GM12801 (cell line): ENCODE results near the gene RAPGEF4.

ENCODE experiments used
- TF ChIP-seq, protein P1 (sequence below): IDR thresholded peaks from one replicate; pipeline ENCODE4 v1.5.1; 2011; ENCODE audit warnings: control low read depth; ENCODE audit not compliant: insufficient read length; ENCODE audit errors: extremely low read depth

The RAPGEF4 gene

DNA sequence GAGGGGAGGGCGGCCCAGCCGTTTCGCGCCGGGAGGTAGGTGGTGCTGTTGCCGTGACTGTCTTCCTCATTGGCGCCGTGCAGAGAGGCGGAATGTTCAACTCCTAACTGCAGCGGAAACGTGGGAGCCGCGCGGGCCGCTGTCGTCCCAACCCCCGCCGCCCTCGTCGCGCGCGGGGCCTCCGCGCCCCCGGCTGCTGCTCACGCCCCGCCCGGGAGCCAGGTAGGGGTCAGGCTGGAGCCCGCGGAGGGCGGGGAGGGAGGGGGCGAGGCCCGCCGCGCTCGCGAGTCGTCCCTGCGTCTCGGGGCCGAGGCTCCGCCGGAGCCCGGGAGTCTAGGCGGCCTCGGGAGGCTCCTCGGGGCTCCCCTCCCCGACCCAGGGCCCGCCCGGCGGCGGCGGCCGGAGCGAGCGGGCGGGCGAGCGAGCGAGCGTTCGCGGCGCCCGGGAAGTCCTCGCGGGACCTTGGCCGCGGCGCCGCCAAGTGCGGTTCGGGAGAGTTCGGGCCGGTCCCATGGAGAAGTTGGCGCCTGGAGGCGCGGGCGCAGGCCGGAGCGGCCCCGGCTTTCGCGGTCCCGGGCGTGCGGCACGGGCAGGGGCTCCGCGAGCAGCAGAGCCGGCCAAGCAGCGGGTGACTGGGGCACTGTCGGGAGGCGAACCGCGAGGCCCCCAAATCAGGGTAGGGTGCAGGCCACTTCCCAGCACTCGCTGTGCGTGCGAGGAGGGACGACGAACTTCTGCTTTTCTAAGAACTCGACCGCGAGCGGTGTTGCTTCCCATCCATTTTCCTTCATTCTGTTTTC is 340.3 kb downstream of the RAPGEF4 start, which contains the start of gene MAP3K20:
TSS of gene MAP3K20 (plus strand) at position 66 of the 800 bp plus-strand sequence. CDS start 15,186 bp downstream, outside the sequence.
- TF ChIP-seq, protein P1, sequence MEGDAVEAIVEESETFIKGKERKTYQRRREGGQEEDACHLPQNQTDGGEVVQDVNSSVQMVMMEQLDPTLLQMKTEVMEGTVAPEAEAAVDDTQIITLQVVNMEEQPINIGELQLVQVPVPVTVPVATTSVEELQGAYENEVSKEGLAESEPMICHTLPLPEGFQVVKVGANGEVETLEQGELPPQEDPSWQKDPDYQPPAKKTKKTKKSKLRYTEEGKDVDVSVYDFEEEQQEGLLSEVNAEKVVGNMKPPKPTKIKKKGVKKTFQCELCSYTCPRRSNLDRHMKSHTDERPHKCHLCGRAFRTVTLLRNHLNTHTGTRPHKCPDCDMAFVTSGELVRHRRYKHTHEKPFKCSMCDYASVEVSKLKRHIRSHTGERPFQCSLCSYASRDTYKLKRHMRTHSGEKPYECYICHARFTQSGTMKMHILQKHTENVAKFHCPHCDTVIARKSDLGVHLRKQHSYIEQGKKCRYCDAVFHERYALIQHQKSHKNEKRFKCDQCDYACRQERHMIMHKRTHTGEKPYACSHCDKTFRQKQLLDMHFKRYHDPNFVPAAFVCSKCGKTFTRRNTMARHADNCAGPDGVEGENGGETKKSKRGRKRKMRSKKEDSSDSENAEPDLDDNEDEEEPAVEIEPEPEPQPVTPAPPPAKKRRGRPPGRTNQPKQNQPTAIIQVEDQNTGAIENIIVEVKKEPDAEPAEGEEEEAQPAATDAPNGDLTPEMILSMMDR = no peak

DNA sequence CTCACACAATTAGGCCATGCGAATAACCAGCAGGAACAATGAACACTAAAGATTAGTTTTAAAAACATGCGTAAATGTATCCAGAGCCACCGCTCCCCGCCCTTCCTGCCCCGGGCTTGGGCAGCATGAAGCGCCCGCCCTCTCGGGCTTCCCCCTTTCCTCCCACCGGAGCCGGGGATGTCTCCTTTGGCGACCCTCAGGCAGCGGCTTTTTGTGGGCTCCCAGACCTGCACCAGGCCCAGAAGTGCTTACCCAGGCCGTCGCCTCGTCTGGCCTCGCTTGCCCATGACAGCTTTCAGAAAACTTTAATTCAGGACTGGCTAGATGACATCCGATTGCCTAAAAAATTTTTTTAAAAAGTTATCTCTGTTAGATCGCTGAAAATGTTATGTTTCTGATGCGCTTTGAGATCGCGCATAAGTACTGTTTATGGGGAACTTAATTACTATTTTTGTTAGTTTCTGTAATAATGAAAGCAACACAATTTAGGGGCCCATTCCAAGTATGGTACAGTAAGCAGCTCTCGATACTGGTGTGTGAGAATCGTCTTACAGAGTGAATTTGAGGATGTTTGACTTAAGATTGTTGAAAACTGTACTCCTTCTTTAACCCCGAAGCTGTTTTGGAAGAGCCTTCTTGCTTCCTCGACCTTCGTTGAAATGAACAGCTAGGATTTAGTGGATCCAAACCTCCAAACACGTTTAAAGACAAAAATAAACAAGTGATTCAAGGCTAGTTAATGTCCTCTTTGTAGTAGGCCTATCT is 341.1 kb downstream of the RAPGEF4 start:
- TF ChIP-seq, protein P1 = no peak

DNA sequence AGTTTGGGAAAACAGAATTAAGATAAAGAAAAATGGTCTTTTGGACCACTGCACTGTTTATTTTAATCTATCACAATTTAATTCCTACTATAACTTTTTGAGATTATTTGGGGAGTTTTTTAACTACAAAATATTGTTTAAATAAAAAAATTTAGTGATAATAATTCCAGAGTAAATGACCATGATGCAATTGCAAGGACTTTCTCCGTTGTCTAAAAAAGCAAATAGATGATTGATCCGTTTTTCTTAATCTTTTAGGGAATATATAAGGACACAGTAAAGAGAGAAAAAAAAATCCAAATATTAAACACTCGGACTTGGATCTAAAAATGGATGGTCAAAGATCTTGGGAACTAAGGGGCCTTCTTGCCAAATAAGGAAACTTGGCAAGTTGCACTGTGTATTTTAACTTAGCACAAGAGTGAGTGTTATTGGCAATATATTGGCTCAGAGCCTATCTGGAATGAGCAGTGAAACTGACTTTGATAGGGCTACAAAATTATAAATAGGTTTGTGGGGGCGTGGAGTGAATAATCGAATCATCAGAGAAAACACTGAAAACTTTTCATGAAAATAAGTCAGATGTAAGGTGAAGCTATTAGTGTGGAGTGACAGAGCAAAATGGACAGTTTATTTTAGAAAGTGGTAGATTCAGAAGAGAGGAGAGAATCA is 342.0 kb downstream of the RAPGEF4 start:
- TF ChIP-seq, protein P1 = no peak

DNA sequence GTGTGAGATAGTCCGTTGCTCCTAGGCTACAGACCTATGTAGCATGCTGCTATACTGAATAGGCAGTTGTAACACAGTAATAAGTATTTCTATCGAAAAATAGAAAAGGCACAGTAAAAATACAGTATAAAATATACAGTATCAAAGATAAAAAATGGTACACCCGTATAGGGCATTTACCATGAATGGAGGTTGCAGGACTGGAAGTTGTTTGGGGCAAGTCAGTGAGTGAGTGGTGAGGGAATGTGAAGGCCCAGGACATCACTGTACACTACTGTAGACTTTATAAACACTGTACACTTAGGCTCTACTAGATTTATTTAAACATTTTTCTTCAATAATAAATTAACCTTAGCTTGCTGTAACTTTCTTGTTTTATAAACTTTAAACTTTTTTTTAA is 343.5 kb downstream of the RAPGEF4 start:
- TF ChIP-seq, protein P1 = no peak

DNA sequence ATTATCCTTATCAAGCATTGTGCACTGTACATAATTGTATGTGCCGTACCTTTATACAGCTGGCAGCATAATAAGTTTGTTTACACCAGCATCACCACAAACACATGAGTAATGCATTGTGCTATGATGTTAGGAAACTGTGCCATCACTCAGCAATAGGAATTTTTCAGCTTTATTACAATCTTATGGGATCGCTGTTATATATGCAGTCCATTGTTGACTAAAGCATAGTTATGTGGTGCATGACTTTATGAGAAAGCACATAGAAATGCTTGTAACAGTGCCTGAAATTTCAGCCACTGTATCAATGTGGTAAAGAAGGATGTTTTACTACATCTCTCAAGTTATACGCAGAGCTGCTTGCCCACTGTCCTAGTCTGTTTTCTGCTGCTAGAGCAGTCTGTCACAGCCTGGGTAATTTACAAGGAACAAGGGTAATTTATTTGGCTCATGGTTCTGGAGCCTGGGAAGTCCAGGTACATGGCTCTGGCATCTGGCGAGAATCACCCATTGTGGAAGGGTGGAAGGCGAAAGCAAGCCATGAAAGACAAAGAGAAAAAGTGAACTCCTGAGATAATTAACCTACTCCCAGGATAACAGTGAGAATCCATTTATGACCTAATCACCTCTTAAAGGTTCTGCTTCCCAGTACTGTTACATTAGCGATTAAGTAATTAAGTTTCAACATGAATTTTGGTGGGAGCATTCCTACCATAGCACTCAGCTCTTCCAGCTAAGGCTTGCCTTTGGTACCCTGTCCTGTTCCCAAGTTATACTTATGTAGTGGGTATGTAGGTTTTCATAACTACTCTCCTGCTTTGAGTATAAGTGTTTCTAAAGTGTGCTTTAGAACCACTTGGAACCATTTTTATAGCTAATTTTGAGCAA is 344.6 kb downstream of the RAPGEF4 start:
- TF ChIP-seq, protein P1 = no peak

DNA sequence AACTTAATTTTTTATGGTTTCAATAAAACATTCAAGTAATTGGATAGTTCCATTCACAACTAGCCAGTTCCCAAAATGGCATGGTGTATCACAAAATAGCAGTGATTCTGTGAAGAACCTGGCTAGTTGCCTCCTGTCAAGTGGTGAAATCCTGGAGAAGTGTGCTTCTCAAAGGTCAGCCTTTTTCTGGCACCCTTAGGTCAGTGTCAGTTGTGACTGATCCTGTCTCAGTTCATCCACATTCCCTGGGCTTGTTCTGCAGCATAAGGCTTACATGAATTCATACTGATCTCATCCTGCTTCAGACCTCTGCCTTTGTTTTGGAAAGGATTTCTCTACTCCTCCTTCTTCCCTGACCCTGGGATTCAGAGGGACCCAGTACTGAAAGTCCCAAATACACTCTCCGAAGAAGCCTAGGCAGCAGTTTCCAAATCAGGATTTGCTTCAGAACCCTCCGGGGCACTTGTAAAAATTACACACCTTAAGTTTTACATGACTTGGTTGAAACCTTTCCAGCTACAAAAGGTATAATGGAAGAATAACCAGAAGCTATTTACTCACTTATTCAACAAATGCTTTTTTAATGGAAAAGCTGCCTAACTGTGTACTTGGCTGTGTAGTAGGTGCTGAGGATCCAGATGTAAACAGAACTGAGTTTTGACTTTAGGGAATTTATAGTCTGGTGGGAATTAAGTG is 351.0 kb downstream of the RAPGEF4 start:
- TF ChIP-seq, protein P1 = no peak
